ENCODE measurements around the gene NOTUM.
"Not testable (repeated sequence)": the region's sequence is repeated elsewhere in the genome, so short reads cannot be mapped to it uniquely, and the experiment has no call there.

Gene NOTUM

DNA sequence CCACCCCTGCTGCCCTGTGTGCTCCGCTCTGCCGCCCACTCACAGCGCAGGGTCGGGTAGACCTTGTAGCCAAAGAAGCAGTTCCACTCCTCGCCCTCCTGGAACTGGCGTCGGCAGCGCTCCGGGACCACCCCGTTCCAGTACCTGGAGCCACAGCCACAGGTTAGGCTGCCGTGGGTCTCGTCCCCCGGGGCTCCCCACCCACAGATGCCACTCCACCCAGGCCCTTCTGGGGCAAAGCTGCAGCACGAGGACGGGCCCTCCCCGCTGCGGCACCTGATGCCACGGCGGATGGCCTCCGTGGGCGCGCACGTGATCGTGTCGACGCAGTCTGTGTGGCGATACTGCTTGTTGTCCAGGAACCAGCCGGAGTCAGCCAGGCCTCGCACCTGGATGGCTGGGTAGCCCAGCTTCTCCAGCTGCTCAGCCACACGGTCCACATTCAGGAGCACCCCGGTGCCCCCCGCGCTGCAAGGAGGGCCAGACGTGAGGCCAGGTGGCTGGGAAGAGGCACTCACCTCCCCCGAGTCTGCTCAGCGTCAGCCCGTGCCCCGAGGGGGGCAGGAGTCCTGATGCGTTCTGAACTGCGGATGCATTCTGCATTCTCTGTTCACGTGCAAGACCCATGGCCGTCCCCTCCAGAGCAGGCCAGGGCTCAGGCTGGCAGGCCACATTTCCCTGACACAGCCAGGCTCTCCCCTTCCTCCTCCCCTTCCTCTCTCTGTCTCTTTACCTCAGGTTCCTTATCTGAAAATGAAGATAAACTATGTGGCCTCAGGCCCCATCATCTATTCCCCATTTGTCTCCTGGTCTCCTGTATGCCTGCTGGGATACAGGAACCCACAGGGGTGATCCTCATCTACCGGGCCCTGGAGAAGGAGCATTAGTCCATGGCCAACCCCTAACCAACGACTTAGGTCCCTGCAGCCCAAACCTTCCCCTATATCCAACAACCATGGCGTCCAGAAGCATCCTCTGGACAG, 4.1 kb downstream of the NOTUM start:
- DNase-seq: no peak

DNA sequence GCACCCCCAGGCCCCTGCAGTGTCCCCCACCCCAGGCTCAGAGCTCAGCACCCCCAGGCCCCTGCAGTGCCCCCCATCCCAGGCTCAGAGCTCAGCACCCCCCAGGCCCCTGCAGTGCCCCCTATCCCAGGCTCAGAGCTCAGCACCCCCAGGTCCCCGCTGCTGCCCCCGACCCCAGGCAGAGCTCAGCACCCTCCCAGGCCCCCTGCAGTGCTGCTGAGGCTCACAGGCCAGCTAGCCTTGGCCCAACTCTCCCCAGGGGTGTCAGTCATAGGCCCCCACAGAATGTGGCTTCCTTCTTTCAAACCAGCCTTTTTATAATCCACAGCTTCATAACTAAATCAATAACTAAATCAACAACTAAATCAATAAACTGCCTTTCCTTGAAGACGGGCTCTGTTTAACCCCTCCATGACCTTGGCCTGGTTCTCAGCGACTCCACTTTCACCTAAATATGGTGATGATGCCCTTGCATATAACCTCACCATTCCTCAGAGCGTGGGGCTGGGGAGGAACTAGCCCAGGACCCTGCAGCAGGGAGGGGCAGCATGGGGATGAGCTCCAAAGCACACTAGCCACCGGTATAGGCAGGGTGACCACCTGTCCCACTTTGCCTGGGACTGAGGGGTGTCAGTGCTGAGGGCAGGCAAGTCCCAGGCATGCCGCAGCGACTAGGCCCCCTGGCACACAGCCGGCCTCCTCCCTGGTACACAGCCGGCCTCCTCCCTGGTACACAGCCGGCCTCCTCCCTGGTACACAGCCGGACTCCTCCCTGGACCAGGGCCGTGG, 5.0 kb downstream of the NOTUM start:
- no peak for DNase-seq

DNA sequence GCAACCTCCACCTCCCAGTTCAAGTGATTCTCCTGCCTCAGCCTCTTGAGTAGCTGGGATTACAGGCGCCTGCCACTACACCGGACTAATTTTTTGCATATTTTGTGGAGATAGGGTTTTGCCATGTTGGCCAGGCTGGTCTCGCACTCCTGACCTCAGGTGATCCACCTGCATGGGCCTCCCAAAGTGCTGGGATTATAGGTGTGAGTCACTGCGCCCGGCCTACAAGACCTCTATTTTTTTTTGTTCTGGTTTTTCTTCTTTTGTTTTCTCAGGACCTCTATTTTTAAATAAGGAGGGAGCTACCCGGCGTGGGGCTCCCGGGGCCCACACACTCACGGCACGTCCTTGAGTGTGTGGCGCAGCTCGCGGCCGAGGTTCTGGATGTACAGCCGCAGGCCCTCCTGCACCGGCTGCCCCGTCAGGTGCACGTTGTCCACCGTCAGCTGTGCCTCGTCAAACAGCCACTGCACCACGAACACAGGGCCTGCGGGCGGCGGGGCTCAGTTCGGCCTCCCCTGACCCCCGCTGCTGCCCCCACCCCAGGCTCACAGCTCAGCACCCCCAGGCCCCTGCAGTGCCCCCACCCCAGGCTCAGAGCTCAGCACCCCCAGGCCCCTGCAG, 5.8 kb downstream of the NOTUM start:
- no peak for DNase-seq

DNA sequence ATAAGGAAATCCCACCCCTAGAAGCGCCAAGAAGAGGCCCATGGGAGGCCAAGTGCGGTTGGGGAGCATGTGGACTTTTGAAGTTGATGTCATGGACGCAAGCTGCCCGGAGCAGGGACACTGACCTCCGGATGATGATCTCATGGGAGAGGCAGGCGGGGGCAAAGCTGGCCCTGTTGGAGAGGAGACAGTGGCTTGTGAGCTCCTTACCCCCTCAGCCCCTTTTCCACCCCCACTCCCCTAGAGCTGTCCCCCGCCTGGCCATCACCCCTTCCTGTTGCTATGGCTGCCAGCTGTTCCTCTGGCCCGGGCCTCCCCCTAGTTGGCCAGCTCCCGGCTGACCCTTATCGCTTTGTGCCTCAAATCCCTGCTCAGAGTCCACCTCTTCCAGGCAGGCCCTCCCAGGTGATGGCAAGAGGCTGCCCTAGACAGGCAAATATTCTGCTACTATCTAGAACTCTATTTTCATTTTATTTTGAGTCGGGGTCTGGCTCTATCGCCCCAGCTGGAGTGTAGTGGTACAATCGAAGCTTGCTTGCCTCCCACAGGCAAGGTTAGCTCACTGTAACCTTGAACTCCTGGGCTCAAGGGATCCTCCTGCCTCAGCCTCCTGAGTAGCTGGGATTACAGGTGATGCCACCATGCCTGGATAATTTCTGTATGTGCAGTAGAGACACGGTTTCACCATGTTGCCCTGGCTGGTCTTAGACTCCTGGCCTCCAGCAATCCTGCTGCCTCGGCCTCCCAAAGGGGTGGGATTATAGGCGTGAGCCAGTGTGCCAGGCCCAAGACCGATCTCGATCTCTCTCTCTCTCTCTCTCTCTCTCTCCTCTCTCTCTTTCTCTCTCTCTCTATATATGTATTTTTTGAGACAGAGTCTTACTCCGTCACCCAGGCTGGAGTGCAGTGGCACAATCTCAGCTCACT, 6.6 kb downstream of the NOTUM start:
- DNase-seq: no peak

DNA sequence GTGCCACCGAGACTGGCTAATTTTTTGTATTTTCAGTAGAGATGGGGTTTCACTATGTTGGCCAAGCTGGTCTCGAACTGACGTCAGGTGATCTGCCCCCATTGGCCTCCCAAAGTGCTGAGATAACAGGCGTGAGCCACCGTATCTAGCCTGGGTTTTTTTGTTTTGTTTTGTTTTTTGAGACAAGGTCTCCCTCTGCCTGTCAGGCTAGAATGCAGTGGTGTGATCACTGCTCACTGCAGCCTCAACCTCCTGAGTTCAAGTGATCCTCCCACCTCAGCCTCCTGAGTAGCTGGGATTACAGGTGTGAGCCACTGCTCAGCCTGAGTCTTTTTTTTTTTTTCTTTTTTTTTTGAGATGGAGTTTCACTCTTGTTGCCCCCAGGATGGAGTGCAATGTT, 7.5 kb downstream of the NOTUM start:
- DNase-seq: not testable (repeated sequence)

DNA sequence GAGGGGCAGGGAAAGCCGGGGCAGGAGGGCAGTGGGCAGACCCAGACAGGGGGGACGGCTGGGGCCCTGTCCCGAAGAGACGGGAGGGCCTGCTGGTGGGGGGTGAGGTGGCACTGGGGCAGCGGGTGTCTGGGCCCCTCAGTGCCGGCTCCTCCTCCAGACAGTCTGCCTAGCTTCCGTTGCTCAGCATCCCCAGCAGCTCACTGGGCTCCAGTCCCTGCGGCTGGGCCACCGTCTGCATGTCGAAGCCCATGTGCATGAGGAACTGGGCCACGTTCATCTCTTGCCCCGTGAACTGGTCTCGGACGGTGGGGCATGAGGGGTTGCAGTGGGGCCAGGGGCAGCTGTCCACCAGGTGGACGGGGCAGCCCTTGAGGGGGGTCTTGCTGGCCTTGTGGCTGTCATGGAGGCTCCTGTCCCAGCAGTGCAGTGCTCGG, 8.2 kb downstream of the NOTUM start:
- no peak for DNase-seq

DNA sequence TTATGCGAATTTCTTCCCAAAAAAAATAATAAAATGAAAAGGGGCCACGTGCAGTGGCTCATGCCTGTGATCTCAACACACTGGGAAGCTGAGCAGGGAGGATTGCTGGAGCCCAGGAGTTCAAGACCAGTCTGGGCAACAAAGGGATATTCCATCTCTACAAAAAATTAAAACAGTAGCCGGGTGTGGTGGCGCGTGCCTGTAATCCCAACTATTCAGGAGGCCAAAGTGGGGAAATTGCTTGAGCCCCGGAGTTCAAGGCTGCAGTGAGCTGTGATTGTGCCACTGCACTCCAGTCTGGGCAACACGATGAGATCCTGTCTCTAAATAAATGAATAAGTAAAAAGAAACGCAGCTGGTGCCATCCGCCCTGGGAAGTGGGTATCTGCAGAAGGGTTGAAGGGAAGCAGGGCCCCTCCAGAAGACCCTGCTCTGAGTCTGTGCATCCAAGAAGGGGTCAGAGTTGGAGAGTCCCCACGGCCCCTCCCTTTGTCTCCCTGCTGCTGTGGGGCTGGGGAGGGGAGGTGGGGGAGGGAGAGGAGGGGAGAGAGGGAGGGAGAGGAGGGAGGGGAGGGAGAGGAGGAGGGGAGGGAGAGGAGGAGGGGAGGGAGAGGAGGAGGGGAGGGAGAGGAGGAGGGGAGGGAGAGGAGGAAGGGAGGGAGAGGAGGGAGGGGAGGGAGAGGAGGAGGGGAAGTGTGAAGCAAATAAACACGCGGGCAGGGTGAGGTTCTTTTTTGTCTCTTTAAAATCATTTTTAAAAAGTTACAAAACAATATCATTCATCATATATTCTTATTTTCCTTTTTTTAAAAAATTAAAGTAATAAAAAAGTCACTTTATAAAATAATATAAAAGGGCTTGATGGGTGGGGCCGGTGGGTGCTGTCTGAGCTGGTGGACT, 9.0 kb downstream of the NOTUM start:
- no peak for DNase-seq

DNA sequence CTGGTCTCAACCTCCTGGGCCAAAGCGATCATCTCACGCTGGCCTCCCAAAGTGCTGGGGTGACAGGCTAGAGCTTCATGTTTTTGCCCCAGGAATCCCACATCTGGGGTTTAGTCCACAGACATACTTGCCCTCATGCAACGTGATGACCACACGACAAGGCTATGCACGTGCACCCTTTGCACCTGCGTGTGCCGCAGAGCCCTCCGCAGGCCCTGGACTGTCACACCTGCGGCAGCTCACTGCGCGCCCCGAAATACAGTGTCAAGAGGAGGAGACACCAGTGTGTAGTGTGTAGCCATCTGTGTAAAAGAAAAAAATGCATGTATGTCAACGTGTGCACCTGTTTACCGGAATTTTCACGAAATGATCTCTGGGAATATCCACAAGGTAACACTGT, 10.5 kb downstream of the NOTUM start:
- DNase-seq: no peak

DNA sequence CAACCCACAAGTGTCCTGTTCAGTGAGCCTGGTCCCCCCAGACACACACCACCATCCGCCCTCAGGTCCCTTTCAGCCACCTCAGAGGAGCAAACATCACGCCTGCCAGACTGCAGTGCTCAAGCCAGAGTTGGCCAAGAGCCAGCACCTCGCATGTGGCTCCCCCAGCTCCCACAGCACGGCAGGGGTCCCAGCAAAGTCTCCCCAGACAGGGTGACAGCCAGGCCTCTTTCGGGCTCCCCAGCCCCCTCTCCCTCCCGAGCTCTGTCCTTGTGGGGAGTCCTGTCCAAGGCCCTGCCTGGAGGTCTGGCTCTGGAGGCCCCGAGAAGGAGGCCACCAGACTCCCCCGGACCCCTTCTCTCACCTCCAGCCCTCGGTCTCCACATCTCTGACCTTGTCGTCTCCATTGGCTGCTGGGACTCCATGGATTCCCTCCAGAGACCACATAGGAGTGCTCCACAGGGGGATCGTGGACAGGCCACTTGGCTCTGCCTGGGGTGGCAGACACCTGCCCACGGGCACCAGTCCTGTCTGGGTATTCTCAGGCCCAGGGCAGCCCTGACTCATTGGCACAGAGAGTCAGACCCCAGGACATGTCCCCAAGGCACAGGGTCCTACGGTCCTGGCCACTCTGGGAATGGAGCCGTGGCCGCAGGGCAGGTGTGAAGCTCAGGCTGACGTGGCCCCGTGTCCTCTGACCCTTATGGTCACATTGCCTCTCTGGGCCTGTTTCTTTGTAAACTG, 12.2 kb downstream of the NOTUM start:
- DNase-seq: no peak

DNA sequence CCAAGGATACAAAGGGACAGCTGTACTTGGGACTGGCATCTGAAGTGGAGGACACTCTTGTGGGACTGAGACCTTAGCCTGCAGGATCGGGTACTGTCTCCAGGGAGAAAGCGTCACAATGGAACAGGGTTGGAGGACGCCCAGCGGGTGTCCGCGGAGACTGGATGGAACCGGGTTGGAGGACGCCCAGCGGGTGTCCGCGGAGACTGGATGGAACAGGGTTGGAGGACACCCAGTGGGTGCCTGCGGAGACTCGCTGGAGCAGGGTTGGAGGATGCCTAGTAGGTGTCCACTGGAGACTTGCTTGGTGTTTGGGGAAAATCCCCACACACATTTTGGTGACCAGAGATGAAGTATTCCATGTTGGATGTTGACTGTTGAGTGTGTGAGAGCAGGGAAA, 13.8 kb downstream of the NOTUM start, which contains the start of gene MYADML2:
Gene MYADML2 (minus strand): TSS at position 45 of the 400 bp plus-strand sequence. CDS start 5,492 bp downstream, outside the sequence.
- no peak for DNase-seq

DNA sequence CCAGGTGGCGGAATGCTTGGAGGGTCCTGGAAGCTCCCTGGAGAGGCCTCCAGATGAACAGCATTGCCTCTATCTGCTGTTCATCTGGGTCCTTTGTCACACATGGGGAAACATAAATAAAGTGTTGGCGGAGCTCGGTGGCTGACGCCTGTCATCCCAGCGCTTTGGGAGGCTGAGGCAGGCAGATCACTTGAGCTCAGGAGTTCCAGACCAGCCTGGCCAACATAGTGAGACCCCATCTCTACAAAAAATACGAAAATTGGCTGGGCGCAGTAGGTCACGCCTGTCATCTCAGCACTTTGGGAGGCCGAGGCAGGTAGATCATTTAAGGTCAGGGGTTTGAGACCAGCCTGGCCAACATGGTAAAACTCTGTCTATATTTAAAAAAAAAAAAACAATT, 16.1 kb downstream of the NOTUM start:
- no peak for DNase-seq

DNA sequence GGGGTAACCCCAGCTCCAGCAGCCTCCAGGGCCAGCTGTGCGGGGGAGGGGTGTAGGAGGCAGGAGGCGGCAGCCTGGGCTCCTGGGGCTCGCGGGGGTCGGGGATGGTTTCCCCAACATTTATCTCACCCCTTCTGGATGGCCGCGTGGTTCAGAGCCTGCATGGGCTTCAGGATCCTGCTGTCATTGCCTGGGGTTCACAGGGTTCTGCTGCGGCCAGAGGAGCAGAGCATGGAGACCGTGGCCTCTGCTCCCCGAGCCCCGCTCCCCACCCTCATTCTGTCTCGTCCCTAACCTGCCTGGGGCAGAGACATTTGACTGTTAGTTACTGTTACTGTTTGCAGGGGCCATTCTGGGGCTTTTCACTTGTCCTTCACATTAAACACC, 18.8 kb downstream of the NOTUM start:
- DNase-seq: no peak

DNA sequence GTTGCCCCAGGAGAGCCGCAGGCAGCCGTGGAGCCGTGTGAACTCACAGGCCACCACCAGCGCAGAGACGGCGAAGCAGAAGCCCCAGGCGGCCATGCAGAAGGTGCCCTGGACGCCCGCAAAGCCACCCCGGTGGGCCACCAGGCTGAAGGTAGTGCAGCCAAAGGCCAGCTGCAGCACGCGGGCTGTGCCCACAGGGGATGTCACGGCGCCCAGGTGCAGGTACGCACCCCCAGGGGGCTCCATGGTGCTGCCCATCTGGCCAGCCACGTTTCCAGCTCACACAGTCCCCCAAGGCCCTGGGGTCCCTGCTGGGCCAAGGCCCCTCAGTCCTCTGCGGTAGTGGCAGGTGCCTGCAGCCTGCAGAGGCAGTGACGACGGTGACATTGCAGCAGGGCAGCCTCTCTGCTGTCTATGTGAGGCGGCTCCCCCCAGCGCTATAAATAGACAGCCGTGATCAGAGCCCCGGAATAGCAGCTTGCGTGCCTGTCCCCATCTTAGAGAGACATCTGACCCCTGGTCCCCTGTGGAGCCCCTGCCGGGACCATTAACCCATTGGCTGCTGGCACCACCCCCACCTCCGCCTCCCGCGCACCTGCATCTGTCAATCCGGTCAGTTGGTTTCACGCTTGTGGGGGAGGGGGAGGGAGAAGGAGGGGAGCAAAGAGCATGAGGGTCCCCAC, 19.4 kb downstream of the NOTUM start:
- DNase-seq: no peak

DNA sequence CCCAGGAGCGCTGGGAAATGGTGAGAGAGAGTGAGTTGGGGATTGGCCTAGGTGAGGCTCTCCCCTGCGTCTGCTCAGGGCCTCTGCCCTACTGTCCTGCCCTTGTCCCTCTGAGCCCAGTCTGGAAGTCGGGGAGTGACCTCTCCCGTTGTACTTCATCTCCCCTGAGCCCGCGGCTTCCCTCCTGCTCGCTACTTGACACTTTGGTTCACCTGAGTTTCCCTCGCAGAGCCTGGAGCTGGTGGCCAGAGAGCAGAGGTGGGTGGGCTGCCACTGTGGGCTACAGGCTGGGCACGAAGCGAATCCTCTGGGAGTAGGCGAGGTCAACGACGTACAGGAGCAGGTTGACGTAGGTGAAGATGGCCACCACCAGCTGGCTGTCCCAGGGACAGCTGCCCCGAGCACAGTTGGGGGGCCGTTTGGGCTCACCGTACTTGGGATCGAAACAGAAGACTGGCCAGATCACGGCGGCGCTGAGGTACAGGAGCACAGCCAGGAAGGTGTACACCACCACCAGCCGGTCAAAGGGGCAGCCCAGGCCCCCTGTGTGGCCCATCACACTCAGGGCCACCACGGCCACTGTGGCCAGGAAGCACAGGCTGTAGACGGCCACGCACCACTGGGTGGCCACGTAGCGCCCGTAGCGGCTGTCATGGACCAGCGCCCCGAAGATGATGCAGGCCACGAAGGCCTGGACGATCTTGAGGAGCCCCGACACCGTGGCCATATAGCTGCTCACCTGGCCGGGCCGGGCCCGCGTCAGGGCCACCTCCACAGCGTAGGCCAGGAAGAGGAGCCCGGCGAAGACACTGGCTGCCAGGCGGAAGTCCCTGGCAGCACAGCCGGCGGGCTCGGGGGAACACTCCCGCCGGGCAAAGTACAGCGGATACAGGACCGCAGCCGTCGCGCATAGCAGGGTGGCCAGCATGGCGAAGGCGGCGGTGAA, 20.2 kb downstream of the NOTUM start:
- no peak for DNase-seq

DNA sequence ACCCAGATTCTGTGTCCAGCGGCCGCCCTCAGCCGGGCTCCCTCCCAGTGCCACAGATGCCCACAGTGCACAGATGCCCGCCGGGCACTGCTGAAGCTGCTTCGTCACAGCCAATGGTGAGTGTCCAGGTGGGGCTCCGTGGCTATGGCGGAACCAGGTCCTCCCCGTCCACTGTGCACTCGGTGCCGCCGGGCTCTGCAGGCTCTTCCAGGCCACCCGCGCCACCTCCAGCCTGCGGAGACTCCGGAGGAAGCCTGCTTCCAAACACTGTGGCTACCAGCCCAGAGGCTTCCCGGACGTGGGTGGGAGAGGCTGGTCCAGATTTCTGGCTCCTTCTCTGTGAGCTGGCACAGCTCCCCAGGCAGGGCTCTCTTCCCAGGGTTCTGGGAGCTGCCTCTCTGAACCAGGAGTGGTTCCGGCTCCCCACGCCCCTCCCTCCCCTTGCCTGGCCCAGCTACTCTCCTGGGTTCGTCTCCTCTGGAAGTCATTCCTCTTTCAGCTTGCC, 21.1 kb downstream of the NOTUM start:
- no peak for DNase-seq

DNA sequence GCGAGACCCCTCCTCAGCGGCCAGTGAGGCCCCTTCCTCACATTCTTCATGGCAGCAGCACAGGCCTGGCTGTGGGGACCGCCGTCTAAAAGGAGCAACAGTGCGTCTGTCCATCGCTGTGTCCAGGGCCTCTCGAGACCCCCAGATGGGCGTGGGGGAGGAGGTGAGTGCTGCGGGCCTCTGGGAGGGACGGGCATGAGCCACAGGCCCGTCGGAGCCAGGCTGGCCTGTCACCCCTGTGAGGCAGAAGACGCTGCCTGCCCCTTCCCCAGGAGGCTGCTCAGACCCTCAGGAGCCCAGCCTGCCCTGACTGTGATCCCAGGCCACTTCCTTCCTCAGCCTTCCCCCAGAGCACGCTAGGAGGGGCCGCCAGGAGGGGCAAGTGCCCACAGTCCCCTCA, 21.8 kb downstream of the NOTUM start:
- no peak for DNase-seq

DNA sequence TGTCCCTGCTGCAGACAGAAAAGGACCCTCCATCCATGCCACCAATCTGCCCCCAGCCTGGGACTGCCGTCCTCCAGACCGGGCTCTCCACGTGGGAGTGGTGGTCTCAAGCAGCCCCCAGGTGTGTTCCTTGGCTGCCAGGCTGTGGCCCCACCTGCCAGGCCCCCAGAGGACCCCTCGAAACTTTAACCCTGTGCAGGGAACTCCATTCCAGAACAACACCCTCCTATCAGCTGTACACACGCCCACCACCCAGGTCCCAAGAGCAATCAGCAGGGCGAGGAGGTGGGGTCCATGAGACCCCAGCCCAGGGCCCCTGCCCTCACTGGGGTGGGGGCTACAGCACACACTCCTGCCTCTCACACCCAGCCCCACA, 25.3 kb downstream of the NOTUM start:
- no peak for DNase-seq
